Esophagus squamous epithelium (tissue), 4 donors: ENCODE data around the gene GABRG3.

Experiments
- CTCF ChIP-seq, 6 experiments: fragments of 450-650 bp in 4 of 6; fragments of 200-600 bp in 2 of 6; sonication (generic) in 2 of 6; IDR thresholded peaks; one replicate each; pipeline ENCODE4 v1.5.1; 2016 to 2019; ENCODE audit warnings: antibody characterized with exemption in 6 of 6, mild to moderate bottlenecking in 4 of 6, moderate library complexity in 4 of 6
- POLR2A ChIP-seq, 4 donors: fragments of 450-650 bp; IDR thresholded peaks; one replicate each; pipeline ENCODE4 v1.6.1; 2017; ENCODE audit warnings: antibody characterized with exemption in 4 of 4, mild to moderate bottlenecking in 4 of 4, moderate library complexity in 3 of 4

- TF ChIP-seq CTCF (IDR thresholded peaks at IDR 0.05) (no peak), POLR2A (IDR thresholded peaks at IDR 0.05) (no peak)
Measured at GRCh38 chr15:27101982-27102381, 131.0 kb downstream of the GABRG3 start.
